ENCODE data around the gene RNF182.
"Not testable (repeated sequence)": the region's sequence is repeated elsewhere in the genome, so short reads cannot be mapped to it uniquely, and the experiment has no call there.

Gene RNF182

GRCh38 chr6:14017626-14018475, 93.1 kb downstream of the RNF182 start:
- no peaks in the 10 kb centered on the region for H4K20me1 ChIP-seq (ENCODE audit: control insufficient read depth, insufficient read depth, low read depth, low read length)
- H3K27me3 ChIP-seq (ENCODE audit: control insufficient read depth, low read length), result no peaks in the 10 kb centered on the region
- no peak overlapping the region for H3K4me3 ChIP-seq (ENCODE audit: low read length)
- H3K79me2 ChIP-seq (ENCODE audit: control insufficient read depth, low read length), result no peaks in the 10 kb centered on the region
- no peak for TF ChIP-seq EZH2phosphoT487 (IDR thresholded peaks at IDR 0.05; ENCODE audit: borderline replicate concordance, low read length)
- TF ChIP-seq CTCF (IDR thresholded peaks at IDR 0.05; ENCODE audit: low read depth, low read length, poor library complexity, severe bottlenecking), result no peak
- no peak overlapping the region for H3K27ac ChIP-seq (ENCODE audit: low read depth, low read length)
- no peak overlapping the region for H3K4me2 ChIP-seq (ENCODE audit: low read length)
- no peaks in the 10 kb centered on the region for H3K4me1 ChIP-seq (ENCODE audit: control insufficient read depth, low read length)
- no peaks in the 10 kb centered on the region for H3F3A ChIP-seq (ENCODE audit: control insufficient read depth, insufficient read depth)
- no peaks in the 10 kb centered on the region for H3K9me2 ChIP-seq (replicated peaks; ENCODE audit: control insufficient read depth, low read length)
- peaks cover 4% of the 10 kb centered on the region; the same call in 1 of the 2 replicates for H3K9me3 ChIP-seq (ENCODE audit: control insufficient read depth, insufficient read depth, low read length)
- no peaks in the 10 kb centered on the region for H3K36me3 ChIP-seq (ENCODE audit: control insufficient read depth, low read length)

DNA sequence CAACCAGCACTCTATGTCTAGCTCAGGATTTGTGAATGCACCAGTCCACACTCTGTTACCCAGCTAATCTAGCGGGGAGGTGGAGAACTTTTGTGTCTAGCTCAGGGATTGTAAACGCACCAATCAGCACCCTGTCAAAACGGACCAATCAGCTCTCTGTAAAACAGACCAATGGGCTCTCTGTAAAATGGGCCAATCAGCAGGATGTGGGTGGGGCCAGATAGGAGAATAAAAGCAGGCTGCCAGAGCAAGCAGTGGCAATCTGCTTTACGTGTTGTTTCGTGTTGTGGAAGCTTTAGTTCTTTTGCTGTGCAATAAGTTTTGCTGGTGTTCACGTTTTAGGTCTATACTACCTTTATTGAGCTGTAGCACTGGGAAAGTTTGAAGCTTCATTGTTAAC, 93.8 kb downstream of the RNF182 start:
- H3K4me3 ChIP-seq (ENCODE audit: low read length); H3F3A ChIP-seq (ENCODE audit: control insufficient read depth, insufficient read depth); H3K79me2 ChIP-seq (ENCODE audit: control insufficient read depth, low read length); H3K9me3 ChIP-seq (ENCODE audit: control insufficient read depth, insufficient read depth, low read length); H3K9me2 ChIP-seq (replicated peaks; ENCODE audit: control insufficient read depth, low read length); H3K4me1 ChIP-seq (ENCODE audit: control insufficient read depth, low read length); H3K27ac ChIP-seq (ENCODE audit: low read depth, low read length); H3K36me3 ChIP-seq (ENCODE audit: control insufficient read depth, low read length); H4K20me1 ChIP-seq (ENCODE audit: control insufficient read depth, insufficient read depth, low read depth, low read length); H3K27me3 ChIP-seq (ENCODE audit: control insufficient read depth, low read length); H3K4me2 ChIP-seq (ENCODE audit: low read length): not testable (repeated sequence)

GRCh38 chr6:14020551-14020950, 95.8 kb downstream of the RNF182 start:
- peaks cover 4% of the 10 kb centered on the region; the same call in 1 of the 2 replicates for H3K27me3 ChIP-seq (ENCODE audit: control insufficient read depth, low read length)
- no peaks in the 10 kb centered on the region for H4K20me1 ChIP-seq (ENCODE audit: control insufficient read depth, insufficient read depth, low read depth, low read length)
- no peaks in the 10 kb centered on the region for H3K9me2 ChIP-seq (replicated peaks; ENCODE audit: control insufficient read depth, low read length)
- H3K4me1 ChIP-seq (ENCODE audit: control insufficient read depth, low read length), result no peaks in the 10 kb centered on the region
- no peak overlapping the region for H3K27ac ChIP-seq (ENCODE audit: low read depth, low read length)
- TF ChIP-seq EZH2phosphoT487 (IDR thresholded peaks at IDR 0.05; ENCODE audit: borderline replicate concordance, low read length) (no peak), CTCF (IDR thresholded peaks at IDR 0.05; ENCODE audit: low read depth, low read length, poor library complexity, severe bottlenecking) (no peak)
- H3K4me2 ChIP-seq (ENCODE audit: low read length), result no peak overlapping the region
- no peak overlapping the region for H3K4me3 ChIP-seq (ENCODE audit: low read length)
- H3K9me3 ChIP-seq (ENCODE audit: control insufficient read depth, insufficient read depth, low read length), result peaks cover 4% of the 10 kb centered on the region; the same call in 1 of the 2 replicates
- H3F3A ChIP-seq (ENCODE audit: control insufficient read depth, insufficient read depth), result no peaks in the 10 kb centered on the region
- H3K36me3 ChIP-seq (ENCODE audit: control insufficient read depth, low read length), result no peaks in the 10 kb centered on the region
- H3K79me2 ChIP-seq (ENCODE audit: control insufficient read depth, low read length), result no peaks in the 10 kb centered on the region

DNA sequence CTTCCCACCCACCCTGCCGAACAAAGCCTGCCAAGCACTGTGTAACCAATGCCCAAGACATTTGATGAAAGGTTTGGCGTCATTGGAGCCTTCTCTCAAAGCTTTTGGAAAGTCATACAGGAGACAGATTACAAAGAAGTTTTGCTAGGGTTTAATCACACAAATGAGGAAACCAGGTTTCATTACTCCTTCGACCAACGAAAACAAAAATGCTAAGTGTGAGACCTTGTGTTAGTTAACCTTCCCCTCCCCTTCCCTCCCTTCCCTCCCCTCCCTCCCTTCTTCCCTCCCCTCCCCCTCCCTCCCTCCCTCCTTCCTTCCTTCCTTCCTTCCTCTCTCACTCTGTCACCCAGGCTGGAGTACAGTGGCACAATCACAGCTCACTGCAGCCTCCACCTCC, 96.7 kb downstream of the RNF182 start:
- Histone ChIP-seq H3K27ac (ENCODE audit: low read depth, low read length) (no peak overlapping the region), H3K4me2 (ENCODE audit: low read length) (no peak overlapping the region), H3K9me3 (ENCODE audit: control insufficient read depth, insufficient read depth, low read length) (peaks cover 4% of the 10 kb centered on the region; the same call in 1 of the 2 replicates), H3F3A (ENCODE audit: control insufficient read depth, insufficient read depth) (no peaks in the 10 kb centered on the region), H3K4me3 (ENCODE audit: low read length) (no peak overlapping the region), H3K4me1 (ENCODE audit: control insufficient read depth, low read length) (no peaks in the 10 kb centered on the region), H4K20me1 (ENCODE audit: control insufficient read depth, insufficient read depth, low read depth, low read length) (no peaks in the 10 kb centered on the region), H3K27me3 (ENCODE audit: control insufficient read depth, low read length) (peaks cover 13% of the 10 kb centered on the region), H3K9me2 (replicated peaks; ENCODE audit: control insufficient read depth, low read length) (no peaks in the 10 kb centered on the region), H3K36me3 (ENCODE audit: control insufficient read depth, low read length) (no peaks in the 10 kb centered on the region), H3K79me2 (ENCODE audit: control insufficient read depth, low read length) (no peaks in the 10 kb centered on the region)
- TF ChIP-seq EZH2phosphoT487 (IDR thresholded peaks at IDR 0.05; ENCODE audit: borderline replicate concordance, low read length) (no peak), CTCF (IDR thresholded peaks at IDR 0.05; ENCODE audit: low read depth, low read length, poor library complexity, severe bottlenecking) (no peak)

Measured in DOHH2 (cell line).